Stimulated activated CD8-positive, alpha-beta memory T cell treated with anti-CD3 and anti-CD28 coated beads, Interleukin-15, amount 100 ng/mL, for 48 hours (primary cell): Measurements from ENCODE around the gene KLHL41.
"Not testable (repeated sequence)": the region's sequence is repeated elsewhere in the genome, so short reads cannot be mapped to it uniquely, and the experiment has no call there.

ENCODE experiments used
- DNase-seq, 2 donors: peaks; one replicate each; pipeline ENCODE4 v3.0.0-alpha.2; 2020; ENCODE audit warnings: low read depth in 2 of 2

KLHL41 gene

GRCh38 chr2:169509955-169510354, 453 bp downstream of the KLHL41 start:
- DNase-seq: no peak

GRCh38 chr2:169510496-169510895, 994 bp downstream of the KLHL41 start:
- DNase-seq: no peak

- no peak for DNase-seq
Measured at GRCh38 chr2:169511818-169512217, 2.3 kb downstream of the KLHL41 start.

- DNase-seq: no peak
Measured at GRCh38 chr2:169512525-169512924, 3.0 kb downstream of the KLHL41 start.

GRCh38 chr2:169513094-169513493, 3.6 kb downstream of the KLHL41 start:
- no peak for DNase-seq

GRCh38 chr2:169513926-169514325, 4.4 kb downstream of the KLHL41 start:
- no peak for DNase-seq

GRCh38 chr2:169514758-169515157, 5.3 kb downstream of the KLHL41 start:
- not testable (repeated sequence) for DNase-seq

GRCh38 chr2:169516488-169516995, 7.0 kb downstream of the KLHL41 start:
- DNase-seq: not testable (repeated sequence)

GRCh38 chr2:169520896-169521295, 11.4 kb downstream of the KLHL41 start:
- no peak for DNase-seq

GRCh38 chr2:169523681-169524080, 14.2 kb downstream of the KLHL41 start:
- no peak for DNase-seq

GRCh38 chr2:169525434-169525833, 15.9 kb downstream of the KLHL41 start:
- no peak for DNase-seq

GRCh38 chr2:169526451-169526850, 16.9 kb downstream of the KLHL41 start:
- no peak for DNase-seq

GRCh38 chr2:169528271-169528701, 18.8 kb downstream of the KLHL41 start:
- peak; percentile 34 to 49 for DNase-seq

GRCh38 chr2:169539460-169539859, 30.0 kb downstream of the KLHL41 start:
- DNase-seq: not testable (repeated sequence)

- DNase-seq: no peak
Measured at GRCh38 chr2:169540146-169540545, 30.6 kb downstream of the KLHL41 start.

- no peak for DNase-seq
Measured at GRCh38 chr2:169542433-169542832, 32.9 kb downstream of the KLHL41 start.

- no peak for DNase-seq
Measured at GRCh38 chr2:169546756-169547155, 37.3 kb downstream of the KLHL41 start.

GRCh38 chr2:169561364-169561763, 51.9 kb downstream of the KLHL41 start:
- no peak for DNase-seq

GRCh38 chr2:169562084-169562483, 52.6 kb downstream of the KLHL41 start:
- not testable (repeated sequence) for DNase-seq

- DNase-seq: no peak
Measured at GRCh38 chr2:169562519-169562918, 53.0 kb downstream of the KLHL41 start.

GRCh38 chr2:169565686-169566085, 56.2 kb downstream of the KLHL41 start:
- DNase-seq: no peak

GRCh38 chr2:169569948-169570347, 60.4 kb downstream of the KLHL41 start:
- DNase-seq: no peak

GRCh38 chr2:169570752-169571151, 61.2 kb downstream of the KLHL41 start:
- not testable (repeated sequence) for DNase-seq

GRCh38 chr2:169571571-169571970, 62.1 kb downstream of the KLHL41 start:
- DNase-seq: no peak
